Neural progenitor cell (in vitro differentiated cells): ENCODE results near the gene IFI27L2. TPM values are rescaled to one million over a fixed set of nuclear protein-coding genes. Genes with fewer than 3 reads are reported as not detected.

ENCODE experiments used
- DNase-seq: peaks from one replicate; pipeline ENCODE4 v3.0.0-alpha.2; 2016; ENCODE audit warnings: low spot score
- H2AFZ ChIP-seq: fragments of 200-600 bp; sonication (generic); replicated peaks from 2 replicates; pipeline ENCODE4 v1.6.1; 2016; ENCODE audit warnings: antibody characterized with exemption
- H3F3A ChIP-seq: fragments of 200-600 bp; sonication (generic); 2 replicates; pipeline ENCODE4 v1.6.1; 2016; ENCODE audit warnings: antibody characterized with exemption, low read depth
- H3K27ac ChIP-seq: fragments of 200-600 bp; sonication (generic); 2 replicates; pipeline ENCODE4 v1.5.1; 2016; ENCODE audit warnings: mild to moderate bottlenecking
- H3K27me3 ChIP-seq: fragments of 200-600 bp; sonication (generic); 2 replicates; pipeline ENCODE4 v1.6.1; 2016; ENCODE audit warnings: mild to moderate bottlenecking, moderate library complexity
- H3K36me3 ChIP-seq: fragments of 200-600 bp; sonication (generic); 2 replicates; pipeline ENCODE4 v1.5.1; 2016
- H3K4me1 ChIP-seq: fragments of 200-600 bp; sonication (generic); 2 replicates; pipeline ENCODE4 v1.6.1; 2016; ENCODE audit warnings: mixed run types
- H3K4me2 ChIP-seq: fragments of 200-600 bp; sonication (generic); 2 replicates; pipeline ENCODE4 v1.6.1; 2016
- H3K4me3 ChIP-seq: fragments of 200-600 bp; sonication (generic); 2 replicates; pipeline ENCODE4 v1.5.1; 2016
- H3K79me2 ChIP-seq: fragments of 200-600 bp; sonication (generic); 2 replicates; pipeline ENCODE4 v1.6.1; 2016; ENCODE audit warnings: low read depth
- H3K9ac ChIP-seq: fragments of 200-600 bp; sonication (generic); 2 replicates; pipeline ENCODE4 v1.6.1; 2016
- H3K9me3 ChIP-seq: fragments of 200-600 bp; sonication (generic); 2 replicates; pipeline ENCODE4 v1.5.1; 2016; ENCODE audit warnings: low read depth
- H4K20me1 ChIP-seq: fragments of 200-600 bp; sonication (generic); 2 replicates; pipeline ENCODE4 v1.6.1; 2016; ENCODE audit warnings: low read depth
- H3K27ac Mint-ChIP-seq: 3 replicates; pipeline ENCODE4 v1.8.0; 2021; ENCODE audit warnings: mixed read lengths
- H3K27me3 Mint-ChIP-seq: 2 replicates; pipeline ENCODE4 v1.8.0; 2022; ENCODE audit warnings: low read depth, mild to moderate bottlenecking, inconsistent platforms, moderate library complexity, mixed read lengths; ENCODE audit not compliant: insufficient read depth
- H3K36me3 Mint-ChIP-seq: 3 replicates; pipeline ENCODE4 v1.8.0; 2021; ENCODE audit warnings: mixed read lengths
- H3K4me1 Mint-ChIP-seq: 3 replicates; pipeline ENCODE4 v1.8.0; 2021; ENCODE audit warnings: mixed read lengths
- H3K4me3 Mint-ChIP-seq: 3 replicates; pipeline ENCODE4 v1.8.0; 2021; ENCODE audit warnings: mild to moderate bottlenecking, moderate library complexity, mixed read lengths
- H3K9me3 Mint-ChIP-seq: 3 replicates; pipeline ENCODE4 v1.8.0; 2020; ENCODE audit warnings: mixed read lengths
- EZH2 ChIP-seq: fragments of 200-600 bp; sonication (generic); IDR thresholded peaks from 2 replicates; pipeline ENCODE4 v1.6.1; 2017; ENCODE audit warnings: antibody characterized with exemption, mild to moderate bottlenecking, moderate library complexity
- EZH2phosphoT487 ChIP-seq: fragments of 200-600 bp; sonication (generic); IDR thresholded peaks from 2 replicates; pipeline ENCODE4 v1.6.1; 2017; ENCODE audit warnings: antibody characterized with exemption
- total RNA-seq: library from RNA; depleted of rRNA; stranded (reverse); fragments of >200 nt; gene quantifications from 2 replicates; pipeline ENCODE4 v1.2.3, GENCODE V29; 2015; ENCODE audit warnings: low replicate concordance
- TF ChIP-seq, protein P1 (sequence below): fragments of 200-600 bp; sonication (generic); IDR thresholded peaks from 2 replicates; pipeline ENCODE4 v1.5.1; 2017; ENCODE audit warnings: antibody characterized with exemption, mild to moderate bottlenecking

IFI27L2 gene
- total RNA-seq, 1 donor from 2014 or later = 24.7 TPM

DNA sequence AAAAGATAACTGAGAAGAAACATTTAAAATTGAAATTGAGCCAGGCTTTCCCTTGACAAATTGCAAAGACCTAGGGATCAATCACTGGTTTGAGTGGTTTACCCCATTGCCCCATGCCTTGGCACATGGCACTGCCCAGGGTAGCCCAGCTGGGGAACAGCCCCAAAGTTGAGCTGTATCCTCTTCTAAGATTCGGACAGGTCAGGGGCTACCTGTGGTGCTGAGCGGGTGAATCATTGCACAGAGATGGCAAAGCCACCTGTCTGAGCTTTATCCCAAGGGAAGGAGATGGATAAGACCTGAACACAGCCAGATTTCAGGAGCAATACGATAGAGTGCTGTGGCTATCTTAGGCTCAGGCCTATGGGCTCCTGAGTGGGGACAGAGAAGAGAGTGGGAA, 7.0 kb downstream of the IFI27L2 start:
- Histone ChIP-seq H3K4me3 (no peak overlapping the region), H3K27me3 (no peaks in the 10 kb centered on the region), H3K4me1 (no peaks in the 10 kb centered on the region), H3F3A (no peaks in the 10 kb centered on the region), H3K27ac (no peak overlapping the region), H3K4me2 (no peak overlapping the region), H3K9me3 (no peaks in the 10 kb centered on the region), H4K20me1 (no peaks in the 10 kb centered on the region), H2AFZ (no peak overlapping the region), H3K9ac (no peak overlapping the region), H3K36me3 (no peaks in the 10 kb centered on the region), H3K79me2 (no peaks in the 10 kb centered on the region)
- DNase-seq = no peak
- Mint-ChIP-seq H3K4me3 (no peak overlapping the region), H3K27ac (no peak overlapping the region), H3K36me3 (no peaks in the 10 kb centered on the region), H3K27me3 (peaks cover 15% of the 10 kb centered on the region), H3K4me1 (no peaks in the 10 kb centered on the region), H3K9me3 (peaks cover 6% of the 10 kb centered on the region)
- TF ChIP-seq EZH2 = no peak
- TF ChIP-seq, protein P1, sequence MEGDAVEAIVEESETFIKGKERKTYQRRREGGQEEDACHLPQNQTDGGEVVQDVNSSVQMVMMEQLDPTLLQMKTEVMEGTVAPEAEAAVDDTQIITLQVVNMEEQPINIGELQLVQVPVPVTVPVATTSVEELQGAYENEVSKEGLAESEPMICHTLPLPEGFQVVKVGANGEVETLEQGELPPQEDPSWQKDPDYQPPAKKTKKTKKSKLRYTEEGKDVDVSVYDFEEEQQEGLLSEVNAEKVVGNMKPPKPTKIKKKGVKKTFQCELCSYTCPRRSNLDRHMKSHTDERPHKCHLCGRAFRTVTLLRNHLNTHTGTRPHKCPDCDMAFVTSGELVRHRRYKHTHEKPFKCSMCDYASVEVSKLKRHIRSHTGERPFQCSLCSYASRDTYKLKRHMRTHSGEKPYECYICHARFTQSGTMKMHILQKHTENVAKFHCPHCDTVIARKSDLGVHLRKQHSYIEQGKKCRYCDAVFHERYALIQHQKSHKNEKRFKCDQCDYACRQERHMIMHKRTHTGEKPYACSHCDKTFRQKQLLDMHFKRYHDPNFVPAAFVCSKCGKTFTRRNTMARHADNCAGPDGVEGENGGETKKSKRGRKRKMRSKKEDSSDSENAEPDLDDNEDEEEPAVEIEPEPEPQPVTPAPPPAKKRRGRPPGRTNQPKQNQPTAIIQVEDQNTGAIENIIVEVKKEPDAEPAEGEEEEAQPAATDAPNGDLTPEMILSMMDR = no peak
- TF ChIP-seq EZH2phosphoT487 = no peak

DNA sequence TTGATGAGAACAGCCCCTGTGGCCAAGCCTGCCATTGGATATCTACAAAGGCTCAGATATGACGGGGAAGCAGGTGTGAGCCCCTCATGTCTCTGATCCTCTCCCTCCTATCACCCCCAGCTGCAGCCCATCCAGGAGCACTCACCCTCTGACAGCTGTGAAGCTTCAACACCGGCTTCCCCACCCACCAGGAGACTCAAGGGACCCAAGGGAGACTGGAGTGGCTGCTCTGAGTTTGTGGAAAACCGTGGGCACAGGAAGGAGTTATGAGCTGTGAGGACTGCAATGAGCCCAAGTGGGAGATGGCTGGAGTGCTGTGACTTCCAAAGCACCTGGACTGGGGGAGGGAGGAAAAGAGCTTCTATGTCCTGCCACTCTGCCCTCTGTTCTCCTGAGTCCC, 7.9 kb downstream of the IFI27L2 start:
- Histone ChIP-seq H3K4me1 (no peaks in the 10 kb centered on the region), H3K4me3 (no peak overlapping the region), H3K4me2 (no peak overlapping the region), H4K20me1 (no peaks in the 10 kb centered on the region), H3K79me2 (no peaks in the 10 kb centered on the region), H3F3A (no peaks in the 10 kb centered on the region), H3K27me3 (no peaks in the 10 kb centered on the region), H2AFZ (no peak overlapping the region), H3K27ac (no peak overlapping the region), H3K9me3 (no peaks in the 10 kb centered on the region), H3K9ac (no peak overlapping the region), H3K36me3 (no peaks in the 10 kb centered on the region)
- Mint-ChIP-seq H3K4me3 (no peak overlapping the region), H3K27me3 (peaks cover 13% of the 10 kb centered on the region), H3K36me3 (no peaks in the 10 kb centered on the region), H3K27ac (no peak overlapping the region), H3K9me3 (peaks cover 6% of the 10 kb centered on the region), H3K4me1 (no peaks in the 10 kb centered on the region)
- no peak for DNase-seq
- TF ChIP-seq EZH2 = no peak
- TF ChIP-seq, protein P1 = no peak
- TF ChIP-seq EZH2phosphoT487 = no peak

DNA sequence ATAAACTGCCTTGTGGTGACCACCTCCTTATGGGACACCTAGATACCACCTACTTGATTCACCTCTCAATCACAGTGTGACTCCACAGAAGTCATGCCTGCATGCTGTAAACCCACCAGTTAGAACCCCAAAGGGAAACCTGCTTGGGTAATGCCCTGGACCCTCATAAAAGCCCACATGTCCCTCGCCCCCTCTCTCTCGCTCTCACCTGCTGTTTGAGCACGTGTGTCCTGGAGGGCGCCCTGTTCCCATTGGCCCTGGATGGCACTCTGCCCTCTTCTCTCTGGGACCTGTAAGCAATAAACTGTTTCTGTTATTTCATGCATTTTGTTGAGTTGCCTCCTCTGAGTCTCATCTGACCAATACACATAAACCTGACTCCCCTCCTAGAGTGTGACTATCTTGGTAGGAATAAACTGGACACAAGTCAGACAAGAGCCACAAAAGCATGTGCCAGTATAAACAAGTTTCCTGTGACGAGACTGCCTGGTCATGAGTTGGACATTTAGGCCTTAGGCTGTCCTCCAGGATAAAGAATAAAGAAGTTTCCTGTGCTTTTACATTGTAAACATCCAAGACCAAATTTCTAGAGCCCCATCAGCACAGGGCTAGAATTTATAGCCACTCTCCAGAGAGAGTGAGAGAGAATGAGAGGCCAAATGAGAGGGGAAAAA, 8.6 kb downstream of the IFI27L2 start:
- Mint-ChIP-seq H3K27ac (no peak overlapping the region), H3K9me3 (peaks cover 6% of the 10 kb centered on the region), H3K36me3 (no peaks in the 10 kb centered on the region), H3K4me1 (no peaks in the 10 kb centered on the region), H3K27me3 (peaks cover 13% of the 10 kb centered on the region), H3K4me3 (no peak overlapping the region)
- Histone ChIP-seq H3K27me3 (no peaks in the 10 kb centered on the region), H3F3A (no peaks in the 10 kb centered on the region), H3K4me3 (no peak overlapping the region), H4K20me1 (no peaks in the 10 kb centered on the region), H3K9me3 (no peaks in the 10 kb centered on the region), H2AFZ (no peak overlapping the region), H3K36me3 (no peaks in the 10 kb centered on the region), H3K9ac (no peak overlapping the region), H3K27ac (no peak overlapping the region), H3K4me1 (no peaks in the 10 kb centered on the region), H3K79me2 (no peaks in the 10 kb centered on the region), H3K4me2 (no peak overlapping the region)
- DNase-seq = no peak
- TF ChIP-seq, protein P1 = no peak
- TF ChIP-seq EZH2 (no peak), EZH2phosphoT487 (no peak)
